Activated T-cell treated with anti-CD3 and anti-CD28 coated beads for 4 hours (primary cell): ENCODE measurements around the gene GLS2.
"Not testable (repeated sequence)": the region's sequence is repeated elsewhere in the genome, so short reads cannot be mapped to it uniquely, and the experiment has no call there.

Experiments
- DNase-seq: peaks from one replicate; pipeline ENCODE4 v3.0.0-alpha.2; 2020

The GLS2 gene

GRCh38 chr12:56488041-56488955 lies at the start of gene GLS2:
Gene GLS2 (minus strand): TSS chr12:56488161. CDS start chr12:56488118, 43 bp downstream.
- DNase-seq, result peak; percentile 56

DNA sequence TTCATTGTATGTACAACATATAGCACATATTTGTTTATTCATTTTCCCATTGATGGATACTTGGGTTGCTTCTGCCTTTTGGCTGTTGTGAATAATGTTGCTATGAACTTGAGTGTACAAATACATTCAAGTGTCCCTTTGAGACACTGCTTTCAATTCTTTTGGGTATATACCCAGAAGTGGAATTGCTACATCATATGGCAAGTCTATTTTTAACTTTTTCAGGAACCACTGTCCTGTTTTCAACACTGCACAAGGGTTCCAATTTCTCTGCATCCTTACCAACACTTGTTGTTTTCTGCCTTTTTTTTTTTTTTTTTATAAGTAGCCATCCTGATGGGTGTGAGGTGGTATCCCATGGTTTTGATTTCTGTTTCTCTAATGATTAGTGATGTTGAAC lies 49.6 kb upstream of the GLS2 start:
- DNase-seq, result no peak

GRCh38 chr12:56530390-56531055 lies 42.6 kb upstream of the GLS2 start:
- DNase-seq, result no peak

- DNase-seq, result no peak
Observed at GRCh38 chr12:56529656-56530055, 41.7 kb upstream of the GLS2 start.

- DNase-seq, result no peak
Observed at GRCh38 chr12:56528846-56529245, 40.9 kb upstream of the GLS2 start.

DNA sequence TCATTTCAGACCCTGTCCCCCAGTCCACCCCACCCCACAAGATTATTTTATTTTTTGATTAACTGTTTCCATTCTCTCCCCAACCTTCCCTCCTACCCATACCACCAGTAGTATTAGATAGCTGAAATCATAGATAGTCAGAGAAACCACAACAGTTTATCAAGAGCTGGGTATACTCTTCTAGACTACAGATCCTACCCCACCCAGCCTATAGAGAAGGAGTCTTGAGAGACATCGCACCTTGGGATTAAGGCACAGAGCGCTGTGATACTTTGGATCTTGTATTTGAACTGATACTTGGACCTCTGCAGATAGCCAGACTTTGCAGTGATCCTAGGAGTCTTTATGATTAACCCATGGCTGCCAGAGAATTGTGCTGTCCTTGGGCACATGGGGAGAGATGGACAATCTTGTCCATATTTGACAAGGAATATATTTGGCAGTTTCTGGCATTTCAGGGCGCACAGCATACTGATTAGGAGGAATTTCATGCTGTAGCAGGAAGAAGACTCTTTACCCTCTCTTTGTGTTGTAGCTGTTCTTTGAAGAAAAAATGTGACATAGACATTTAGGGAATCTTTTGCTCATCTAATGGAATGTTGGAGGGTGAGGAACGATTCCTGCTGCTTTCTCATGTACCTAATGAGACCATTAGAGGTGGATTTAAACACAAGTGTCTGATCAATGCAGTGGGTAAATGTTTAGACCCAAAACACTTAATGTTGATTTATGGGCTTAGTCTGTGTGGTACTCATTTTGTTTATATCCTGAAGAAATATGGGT lies 34.6 kb upstream of the GLS2 start:
- DNase-seq, result no peak

- DNase-seq, result peak; percentile 4
Observed at GRCh38 chr12:56521590-56522371, 33.8 kb upstream of the GLS2 start, which contains the start of gene RBMS2. Gene RBMS2 (plus strand): TSS chr12:56521820. CDS start chr12:56522024, 204 bp downstream.

DNA sequence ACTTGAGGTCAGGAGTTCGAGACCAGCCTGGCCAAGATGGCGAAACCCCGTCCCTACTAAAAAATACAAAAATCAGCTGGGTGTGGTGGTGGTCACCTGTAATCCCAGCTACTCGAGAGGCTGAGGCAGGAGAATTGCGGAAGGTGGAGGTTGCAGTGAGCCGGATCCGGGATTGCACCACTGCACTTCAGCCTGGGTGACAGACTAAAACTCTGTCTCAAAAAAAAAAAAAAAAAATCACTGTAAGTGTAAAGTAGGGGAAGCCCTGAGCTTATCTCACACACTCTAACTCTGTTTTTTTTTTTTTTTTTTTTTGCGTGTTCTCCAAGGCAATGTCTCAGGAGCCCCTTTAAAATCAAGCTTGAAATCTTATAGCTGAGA lies 33.2 kb upstream of the GLS2 start:
- DNase-seq, result no peak

DNA sequence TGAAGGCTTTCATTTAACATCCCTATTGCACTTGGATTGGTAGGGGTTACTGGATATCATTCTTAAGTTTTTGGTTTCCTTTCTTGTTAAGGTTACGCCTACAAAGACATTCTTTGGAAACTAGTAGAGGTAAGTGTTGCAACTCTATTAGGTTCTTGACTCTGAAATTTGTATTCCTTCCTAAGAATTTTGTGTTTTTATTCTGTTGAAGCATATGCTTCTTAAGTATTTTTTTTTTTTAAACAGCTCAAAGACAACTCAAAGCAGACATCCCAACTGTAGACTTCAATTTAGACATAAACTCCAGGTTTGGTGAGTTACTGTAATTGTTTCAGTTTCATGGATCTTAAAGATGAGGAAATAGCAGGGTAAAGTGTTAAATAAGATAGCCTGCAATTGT lies 32.5 kb upstream of the GLS2 start:
- no peak for DNase-seq

DNA sequence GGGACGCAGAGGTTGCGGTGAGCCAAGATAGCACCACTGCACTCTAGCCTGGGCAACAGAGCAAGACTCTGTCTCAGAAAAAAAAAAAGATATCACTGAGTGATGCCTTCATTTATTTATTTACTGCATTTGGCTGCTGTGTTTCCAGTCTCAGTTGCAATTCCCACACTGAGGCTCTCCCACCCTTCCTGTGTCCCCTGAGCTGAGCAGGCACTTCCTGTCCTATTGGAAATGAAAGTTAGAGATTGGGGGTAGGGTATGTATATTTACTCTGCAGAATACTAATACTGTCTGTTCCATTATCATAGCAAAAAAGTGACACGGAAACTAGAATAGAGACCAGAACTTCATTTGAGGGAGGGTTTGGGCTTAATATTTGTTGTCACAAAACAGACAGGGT lies 32.1 kb upstream of the GLS2 start:
- DNase-seq, result no peak

- no peak for DNase-seq
Observed at GRCh38 chr12:56518570-56518969, 30.6 kb upstream of the GLS2 start.

DNA sequence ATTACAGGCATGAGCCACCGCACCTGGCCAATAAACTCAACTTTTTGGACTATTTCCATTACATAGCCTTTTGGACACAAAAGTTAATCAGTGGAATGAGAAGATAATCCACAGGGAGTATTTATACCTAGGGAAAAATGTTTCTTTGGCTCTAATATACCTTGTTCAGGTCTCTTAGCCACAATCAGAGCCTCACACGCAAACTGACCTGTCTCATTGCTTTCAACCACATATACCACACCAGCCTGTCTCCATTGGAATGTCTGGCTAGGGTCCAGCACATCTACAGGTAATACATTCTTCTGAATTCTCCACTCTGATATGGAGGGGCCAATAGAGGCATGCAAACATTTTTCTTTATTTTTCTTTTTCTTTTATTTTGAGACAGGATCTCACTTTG lies 29.9 kb upstream of the GLS2 start:
- DNase-seq, result no peak

- not testable (repeated sequence) for DNase-seq
Observed at GRCh38 chr12:56514014-56514318, 26.0 kb upstream of the GLS2 start.

DNA sequence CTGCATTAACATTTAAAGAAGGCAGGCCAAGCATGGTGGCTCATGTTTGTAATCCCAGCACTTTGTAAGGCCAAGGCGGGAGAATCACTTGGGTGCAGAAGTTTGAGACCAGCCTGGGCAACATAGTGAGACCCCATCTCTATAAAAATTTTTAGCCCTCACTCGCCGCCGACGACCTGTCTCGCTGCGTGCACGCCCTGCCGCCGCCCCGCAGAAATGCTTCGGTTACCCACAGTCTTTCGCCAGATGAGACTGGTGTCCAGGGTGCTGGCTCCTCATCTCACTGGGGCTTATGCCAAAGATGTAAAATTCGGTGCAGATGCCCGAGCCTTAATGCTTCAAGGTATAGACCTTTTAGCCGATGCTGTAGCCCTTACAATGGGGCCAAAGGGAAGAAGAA lies 22.8 kb upstream of the GLS2 start:
- no peak for DNase-seq

- DNase-seq, result not testable (repeated sequence)
Observed at GRCh38 chr12:56499879-56500278, 11.9 kb upstream of the GLS2 start.

- DNase-seq, result not testable (repeated sequence)
Observed at GRCh38 chr12:56499452-56499851, 11.5 kb upstream of the GLS2 start.

GRCh38 chr12:56498126-56498902 lies 10.4 kb upstream of the GLS2 start:
- not testable (repeated sequence) for DNase-seq

- peak; percentile 54 for DNase-seq
Observed at GRCh38 chr12:56496704-56497103, 8.7 kb upstream of the GLS2 start.

DNA sequence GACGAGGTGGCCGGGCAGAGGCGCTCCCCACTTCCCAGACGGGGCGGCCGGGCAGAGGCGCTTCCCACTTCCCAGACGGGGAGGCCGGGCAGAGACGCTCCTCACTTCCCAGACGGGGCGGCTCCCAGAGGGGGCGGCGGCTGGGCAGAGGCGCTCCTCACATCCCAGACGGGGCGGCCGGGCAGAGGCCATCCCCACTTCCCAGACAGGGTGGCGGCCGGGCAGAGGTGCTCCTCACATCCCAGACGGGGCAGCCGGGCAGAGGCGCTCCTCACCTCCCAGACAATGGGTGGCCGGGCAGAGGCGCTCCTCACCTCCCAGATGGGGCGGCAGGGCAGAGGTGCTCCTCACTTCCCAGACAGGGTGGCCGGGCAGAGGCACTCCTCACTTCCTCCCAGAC lies 6.5 kb upstream of the GLS2 start:
- DNase-seq, result not testable (repeated sequence)

DNA sequence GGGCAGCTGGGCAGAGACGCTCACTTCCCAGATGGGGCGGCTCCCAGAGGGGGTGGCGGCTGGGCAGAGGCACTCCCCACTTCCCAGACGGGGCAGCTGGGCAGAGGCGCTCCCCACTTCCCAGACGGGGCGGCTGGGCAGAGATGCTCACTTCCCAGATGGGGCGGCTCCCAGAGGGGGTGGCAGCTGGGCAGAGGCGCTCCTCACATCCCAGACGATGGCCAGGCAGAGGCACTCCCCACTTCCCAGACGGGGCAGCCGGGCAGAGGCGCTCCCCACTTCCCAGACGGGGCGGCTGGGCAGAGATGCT lies 6.1 kb upstream of the GLS2 start:
- DNase-seq, result not testable (repeated sequence)

- not testable (repeated sequence) for DNase-seq
Observed at GRCh38 chr12:56493409-56494105, 5.6 kb upstream of the GLS2 start.
